Neural progenitor cell (in vitro differentiated cells): ENCODE measurements around the gene SREBF2.

Experiments used
- CTCF ChIP-seq: fragments of 200-600 bp; sonication (generic); IDR thresholded peaks from 2 replicates; pipeline ENCODE4 v1.5.1; 2017; ENCODE audit warnings: antibody characterized with exemption, mild to moderate bottlenecking
- EZH2 ChIP-seq: fragments of 200-600 bp; sonication (generic); IDR thresholded peaks from 2 replicates; pipeline ENCODE4 v1.6.1; 2017; ENCODE audit warnings: antibody characterized with exemption, mild to moderate bottlenecking, moderate library complexity
- EZH2phosphoT487 ChIP-seq: fragments of 200-600 bp; sonication (generic); IDR thresholded peaks from 2 replicates; pipeline ENCODE4 v1.6.1; 2017; ENCODE audit warnings: antibody characterized with exemption

GRCh38 chr22:41826021-41826420 lies 6.9 kb upstream of the SREBF2 start:
- no peak for TF ChIP-seq CTCF
- TF ChIP-seq EZH2phosphoT487, result no peak
- no peak for TF ChIP-seq EZH2
